ENCODE measurements around the gene MRPL37.

MRPL37 gene

DNA sequence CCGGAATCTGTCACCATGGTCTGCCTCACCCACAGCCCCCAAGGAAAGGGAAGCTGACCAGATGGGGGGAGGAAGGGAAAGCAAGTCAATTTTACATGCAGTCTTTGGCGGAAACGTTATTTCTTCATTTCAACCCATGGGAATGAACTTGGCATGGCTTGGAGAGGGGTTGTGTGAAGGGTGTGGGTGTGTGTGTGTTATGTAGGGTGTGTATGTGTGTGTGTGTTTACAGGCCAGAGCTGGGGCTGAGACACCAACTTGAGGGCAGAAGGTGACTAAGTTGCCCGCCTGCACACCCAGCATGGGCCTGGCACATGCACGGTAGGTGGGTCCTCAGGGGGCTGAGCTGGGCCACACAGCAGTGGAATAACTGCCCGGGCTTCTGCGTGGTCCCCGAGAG is 65.2 kb downstream of the MRPL37 start:
- DNase-seq (ENCODE audit: low read depth) = no peak
- no peak overlapping the region for H3K4me3 ChIP-seq (ENCODE audit: control insufficient read depth, low read depth, low read length)
- TF ChIP-seq, protein P1, sequence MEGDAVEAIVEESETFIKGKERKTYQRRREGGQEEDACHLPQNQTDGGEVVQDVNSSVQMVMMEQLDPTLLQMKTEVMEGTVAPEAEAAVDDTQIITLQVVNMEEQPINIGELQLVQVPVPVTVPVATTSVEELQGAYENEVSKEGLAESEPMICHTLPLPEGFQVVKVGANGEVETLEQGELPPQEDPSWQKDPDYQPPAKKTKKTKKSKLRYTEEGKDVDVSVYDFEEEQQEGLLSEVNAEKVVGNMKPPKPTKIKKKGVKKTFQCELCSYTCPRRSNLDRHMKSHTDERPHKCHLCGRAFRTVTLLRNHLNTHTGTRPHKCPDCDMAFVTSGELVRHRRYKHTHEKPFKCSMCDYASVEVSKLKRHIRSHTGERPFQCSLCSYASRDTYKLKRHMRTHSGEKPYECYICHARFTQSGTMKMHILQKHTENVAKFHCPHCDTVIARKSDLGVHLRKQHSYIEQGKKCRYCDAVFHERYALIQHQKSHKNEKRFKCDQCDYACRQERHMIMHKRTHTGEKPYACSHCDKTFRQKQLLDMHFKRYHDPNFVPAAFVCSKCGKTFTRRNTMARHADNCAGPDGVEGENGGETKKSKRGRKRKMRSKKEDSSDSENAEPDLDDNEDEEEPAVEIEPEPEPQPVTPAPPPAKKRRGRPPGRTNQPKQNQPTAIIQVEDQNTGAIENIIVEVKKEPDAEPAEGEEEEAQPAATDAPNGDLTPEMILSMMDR (IDR thresholded peaks at IDR 0.05; ENCODE audit: control insufficient read depth, insufficient read depth, low read depth, low read length, missing control alignments) = no peak

DNA sequence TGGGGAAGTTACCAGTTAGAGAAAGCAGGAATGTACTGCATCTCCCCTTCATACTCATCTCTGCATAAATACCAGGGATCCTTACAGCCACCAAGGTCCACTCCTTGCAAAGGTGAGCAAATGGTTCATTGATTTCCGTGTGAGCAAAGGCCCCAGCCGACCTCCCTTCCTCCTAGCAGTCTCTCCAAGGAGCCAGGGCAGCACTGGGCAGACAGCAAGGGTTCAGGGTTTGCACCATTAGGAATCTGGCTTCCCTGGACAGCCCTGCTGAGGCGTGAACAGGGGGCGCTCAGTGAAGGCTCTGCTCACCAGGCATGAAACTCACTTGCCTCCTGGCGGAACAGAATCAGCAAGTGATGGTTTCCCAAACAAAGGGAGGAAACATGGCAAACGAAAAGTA is 65.7 kb downstream of the MRPL37 start:
- no peak for DNase-seq (ENCODE audit: low read depth)
- H3K4me3 ChIP-seq (ENCODE audit: control insufficient read depth, low read depth, low read length) = no peak overlapping the region
- TF ChIP-seq, protein P1 (IDR thresholded peaks at IDR 0.05; ENCODE audit: control insufficient read depth, insufficient read depth, low read depth, low read length, missing control alignments) = no peak

DNA sequence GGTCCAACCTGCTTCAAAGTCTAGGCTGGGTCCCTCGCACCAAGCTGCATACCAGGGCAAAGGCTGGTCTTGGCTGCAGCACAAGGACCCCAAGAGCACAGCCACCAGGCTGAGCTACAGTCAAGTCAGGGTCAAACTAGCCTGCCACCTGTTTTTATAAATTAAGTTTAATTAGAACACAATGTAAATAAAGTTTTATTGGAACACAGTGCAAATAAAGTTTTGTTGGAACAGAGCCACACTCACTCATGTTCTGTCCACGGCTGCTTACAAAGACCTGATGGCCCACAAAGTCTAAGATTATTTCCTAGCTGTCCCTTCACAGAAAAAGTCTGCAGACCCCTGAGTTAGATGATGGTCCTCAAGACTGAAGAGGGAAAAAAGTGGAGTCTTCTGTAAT is 66.2 kb downstream of the MRPL37 start:
- DNase-seq (ENCODE audit: low read depth) = no peak
- H3K4me3 ChIP-seq (ENCODE audit: control insufficient read depth, low read depth, low read length) = no peak overlapping the region
- TF ChIP-seq, protein P1 (IDR thresholded peaks at IDR 0.05; ENCODE audit: control insufficient read depth, insufficient read depth, low read depth, low read length, missing control alignments) = no peak

GRCh38 chr1:54266908-54267307 is 66.9 kb downstream of the MRPL37 start:
- TF ChIP-seq, protein P1 (IDR thresholded peaks at IDR 0.05; ENCODE audit: control insufficient read depth, insufficient read depth, low read depth, low read length, missing control alignments) = no peak
- H3K4me3 ChIP-seq (ENCODE audit: control insufficient read depth, low read depth, low read length) = no peak overlapping the region
- DNase-seq (ENCODE audit: low read depth) = no peak
